GM19238 (cell line): ENCODE measurements around the gene MLXIP.
A peak's percentile ranks its signal among the peaks of the same experiment; 100 is the strongest.

Experiments used
- DNase-seq: peaks from one replicate; pipeline ENCODE4 v3.0.0; 2011; ENCODE audit warnings: low spot score; ENCODE audit not compliant: insufficient read length

The MLXIP gene

DNA sequence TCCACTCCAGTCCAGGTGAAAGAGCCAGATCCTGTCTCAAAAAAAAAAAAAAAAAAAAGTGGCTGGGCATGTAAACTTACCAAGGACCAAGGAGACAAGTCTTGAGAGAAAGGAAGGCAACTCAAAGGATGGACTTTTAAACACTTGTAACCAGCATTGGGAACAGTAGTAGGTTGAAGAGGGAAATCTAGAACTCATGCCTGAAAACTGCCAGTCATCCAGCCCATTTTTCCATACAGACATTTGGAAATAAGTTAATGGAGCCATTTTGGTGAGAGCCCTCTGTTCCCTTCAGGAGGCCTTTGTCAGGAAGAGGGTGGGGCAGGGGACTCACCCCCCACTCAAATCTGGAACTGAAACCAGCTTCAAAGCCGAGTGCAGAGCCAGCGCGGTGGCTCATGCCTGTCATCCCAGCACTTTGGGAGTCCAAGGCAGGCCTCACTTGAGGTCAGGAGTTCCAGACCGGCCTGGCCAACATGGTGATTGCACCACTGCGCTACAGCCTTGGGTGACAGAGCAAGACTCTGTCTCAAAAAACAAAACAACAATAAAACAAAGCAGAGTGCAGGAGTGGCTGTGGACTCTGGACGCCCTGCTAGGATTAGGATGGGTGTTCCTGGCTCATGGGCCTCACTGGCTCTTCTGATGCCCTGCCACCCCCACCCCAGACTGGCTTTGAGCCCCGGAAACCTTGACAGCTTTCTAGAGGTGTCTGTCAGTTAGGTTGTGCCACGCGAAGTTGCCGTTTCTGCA, 1.6 kb upstream of the MLXIP start:
- no peak for DNase-seq

GRCh38 chr12:122079033-122079531, 526 bp downstream of the MLXIP start:
- DNase-seq = no peak

DNA sequence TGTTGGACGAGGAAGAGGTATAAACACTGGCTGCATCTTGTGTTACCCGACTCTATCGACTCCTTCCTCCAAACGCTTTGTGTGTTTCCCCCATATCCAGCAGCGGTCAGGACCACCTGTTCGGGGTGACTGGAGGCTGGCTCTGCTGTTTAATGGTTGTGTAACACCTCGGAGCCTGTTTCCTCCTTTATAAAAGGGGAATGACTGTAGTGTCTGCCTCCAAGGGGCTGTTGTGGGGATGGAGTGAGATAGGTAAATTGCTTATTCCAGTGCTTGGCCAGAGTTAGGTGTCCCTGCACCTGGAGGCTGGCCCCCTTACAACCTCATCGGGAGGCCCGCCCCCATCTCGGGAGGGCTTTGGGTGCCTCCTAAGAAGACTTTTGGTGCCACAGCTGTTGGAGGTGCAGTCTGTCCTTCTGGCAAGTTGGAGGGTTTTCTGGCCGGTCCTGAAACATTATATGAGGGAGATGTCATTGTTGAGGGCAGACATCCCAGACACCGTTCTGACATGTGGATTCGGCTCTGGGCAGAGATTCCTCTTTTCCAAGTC, 1.1 kb downstream of the MLXIP start:
- DNase-seq = no peak

DNA sequence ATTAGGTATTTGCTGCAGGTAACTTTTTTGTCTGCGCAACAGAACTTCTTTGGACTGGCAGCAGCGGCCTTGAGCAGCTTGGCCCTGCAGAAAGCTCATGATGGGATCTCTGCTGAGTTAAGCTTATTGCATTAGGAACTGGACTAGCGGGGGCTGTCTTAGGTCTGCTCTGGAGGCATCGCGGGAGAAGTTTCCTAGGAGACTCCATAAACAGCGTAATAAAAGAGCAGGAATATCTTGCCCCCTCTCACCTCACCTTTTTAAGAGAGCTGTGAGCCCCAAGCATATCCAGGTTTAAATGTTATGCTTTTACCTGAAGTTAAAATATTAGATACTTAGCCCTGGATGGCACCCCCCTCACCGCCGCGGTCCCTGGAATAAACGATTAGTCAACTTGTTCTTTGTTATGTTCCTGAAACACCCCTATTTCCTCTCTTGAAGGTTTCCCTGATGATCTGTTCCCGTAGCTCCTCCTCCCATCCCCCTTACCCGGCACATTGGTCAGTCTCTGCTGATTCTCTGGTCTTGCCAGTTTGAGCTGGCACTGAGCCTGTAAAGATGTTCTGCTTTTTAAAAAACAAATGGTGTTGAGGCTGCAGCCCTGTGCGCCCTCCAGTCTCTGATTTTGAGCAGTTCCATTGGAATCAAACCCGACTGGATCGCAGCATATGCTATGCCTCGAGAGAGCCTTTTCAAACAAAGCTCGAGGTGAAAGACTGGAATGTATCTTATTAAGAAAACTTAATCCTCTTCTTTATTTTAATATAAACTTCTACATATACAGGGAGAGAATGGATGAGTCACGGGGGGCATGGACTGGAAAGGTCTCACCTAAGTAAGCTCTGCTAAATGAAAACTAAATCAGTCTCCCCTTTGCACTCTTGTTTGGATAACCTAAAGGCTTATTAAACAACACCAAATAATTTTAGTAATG, 1.9 kb downstream of the MLXIP start:
- no peak for DNase-seq

- no peak for DNase-seq
Measured at GRCh38 chr12:122081083-122081696, 2.6 kb downstream of the MLXIP start.

DNA sequence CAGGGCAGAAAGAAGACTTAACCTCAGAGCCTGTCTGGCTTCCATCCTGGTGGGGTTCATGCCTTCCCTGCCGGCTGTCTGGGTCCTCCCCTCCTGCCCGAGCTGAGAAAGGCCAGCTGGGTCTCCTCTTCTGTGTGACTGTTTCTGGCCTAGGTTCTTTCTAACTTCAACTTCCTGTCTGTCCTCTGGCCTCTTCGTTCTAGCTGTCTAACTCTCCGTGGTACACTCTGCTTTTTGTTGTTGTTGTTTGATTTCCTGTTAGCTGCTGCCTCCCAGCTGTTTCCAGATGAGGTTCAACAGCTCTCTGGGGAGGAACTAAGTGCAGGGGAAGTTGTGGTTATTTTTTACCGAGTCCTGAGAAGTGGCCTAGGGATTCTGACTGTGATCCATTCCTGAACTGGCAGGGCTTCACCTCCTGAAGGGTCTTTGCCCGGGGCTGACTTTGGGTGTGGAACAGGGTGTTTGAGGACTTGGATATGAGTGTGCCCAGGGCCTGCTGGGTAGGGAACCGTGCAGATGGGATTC, 3.2 kb downstream of the MLXIP start:
- DNase-seq = peak; percentile 76

DNA sequence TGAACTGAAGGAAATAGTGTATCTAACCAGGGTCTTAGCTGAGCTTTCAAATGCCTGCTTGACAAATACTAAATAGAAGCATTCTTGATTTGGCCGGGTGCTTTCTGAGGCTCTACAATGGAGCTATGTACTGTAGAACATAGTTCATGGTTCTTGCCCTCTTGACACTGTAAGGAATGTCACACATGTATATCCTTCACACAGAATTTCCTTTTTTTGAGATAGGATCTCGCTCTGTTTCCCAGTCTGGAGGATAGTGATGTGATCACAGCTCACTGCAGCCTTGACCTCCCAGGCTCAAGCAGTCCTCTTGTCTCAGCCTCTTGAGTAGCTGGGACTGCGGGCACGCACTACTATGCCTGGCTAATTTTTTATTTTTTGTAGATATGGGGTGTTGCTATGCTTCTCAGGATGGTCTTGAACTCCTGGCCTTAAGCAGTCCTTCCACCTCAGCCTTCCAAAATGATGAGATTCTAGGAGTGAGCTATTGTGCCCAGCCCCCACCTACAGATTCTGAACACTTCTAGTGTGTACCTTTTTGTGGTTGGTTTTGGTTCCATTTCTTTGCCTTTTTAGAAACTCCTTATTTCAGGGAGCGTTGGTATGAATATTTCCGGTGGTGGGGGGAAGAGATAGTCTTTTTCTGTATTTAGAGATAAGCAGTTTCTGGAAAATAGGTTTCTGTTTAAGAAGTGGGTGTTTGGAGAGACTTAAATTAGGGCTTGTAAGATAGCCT, 4.2 kb downstream of the MLXIP start:
- no peak for DNase-seq

DNA sequence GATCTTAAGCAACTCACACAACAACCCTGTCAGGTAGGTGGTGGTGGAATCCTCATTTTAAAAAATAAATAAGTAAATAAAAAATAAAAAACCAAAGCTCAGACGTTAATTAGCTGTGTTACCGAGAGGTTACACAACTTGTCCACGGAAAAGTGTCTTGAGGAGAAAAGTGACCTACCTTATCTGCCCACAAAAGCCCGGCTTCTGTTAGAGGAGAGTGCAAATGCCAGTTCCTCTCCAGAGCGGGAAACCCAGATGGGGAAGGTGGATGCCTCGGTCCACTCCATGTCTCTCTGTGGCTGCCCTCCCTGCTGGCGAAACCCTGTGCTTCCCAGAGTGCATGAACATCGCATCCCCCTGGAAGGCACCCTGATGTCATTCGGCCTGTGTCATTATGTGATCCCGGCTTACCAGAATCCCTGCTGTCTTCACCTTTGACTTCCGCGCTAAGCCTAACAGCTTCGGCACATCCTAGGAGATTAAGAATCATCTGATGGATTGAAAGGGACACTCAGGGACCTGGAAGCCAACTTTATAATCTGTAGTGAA, 6.4 kb downstream of the MLXIP start:
- no peak for DNase-seq

DNA sequence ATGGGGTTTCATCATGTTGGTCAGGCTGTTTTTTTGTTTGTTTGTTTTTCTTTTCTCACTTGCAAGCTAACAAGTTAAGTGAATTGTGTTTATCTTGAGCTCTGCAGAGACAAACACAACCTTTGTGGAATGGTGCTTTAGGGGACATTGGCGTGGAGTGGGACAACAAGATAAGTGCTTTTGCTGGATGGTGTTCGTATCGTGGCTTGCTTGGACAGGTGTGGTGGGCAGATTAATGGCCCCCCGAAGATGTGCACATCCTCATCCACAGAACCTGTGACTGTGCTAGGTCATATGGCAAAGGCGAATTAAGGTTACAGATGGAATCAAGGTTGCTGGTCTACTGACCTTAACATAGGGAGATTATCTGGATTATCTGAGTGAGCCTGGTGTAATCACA, 7.0 kb downstream of the MLXIP start:
- no peak for DNase-seq

DNA sequence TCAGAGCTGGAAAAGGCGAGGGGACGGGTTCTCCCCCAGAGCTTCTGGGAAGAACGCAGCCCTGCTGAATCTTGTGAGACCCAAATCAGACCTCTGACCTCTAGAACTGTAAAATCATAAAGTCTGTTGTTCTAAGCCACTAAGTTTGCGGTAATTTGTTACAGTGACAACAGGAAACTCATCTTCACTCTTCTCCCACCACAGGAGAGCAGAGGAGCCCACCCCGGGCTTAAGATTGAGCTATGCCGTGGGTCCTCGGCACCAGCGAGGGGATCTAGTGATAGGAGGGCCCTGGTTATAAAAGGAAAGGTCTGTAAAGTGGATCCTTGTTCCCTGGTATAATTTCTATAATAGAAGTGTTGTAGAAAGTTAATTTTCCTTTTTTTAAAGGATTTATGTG, 7.6 kb downstream of the MLXIP start:
- DNase-seq = no peak

DNA sequence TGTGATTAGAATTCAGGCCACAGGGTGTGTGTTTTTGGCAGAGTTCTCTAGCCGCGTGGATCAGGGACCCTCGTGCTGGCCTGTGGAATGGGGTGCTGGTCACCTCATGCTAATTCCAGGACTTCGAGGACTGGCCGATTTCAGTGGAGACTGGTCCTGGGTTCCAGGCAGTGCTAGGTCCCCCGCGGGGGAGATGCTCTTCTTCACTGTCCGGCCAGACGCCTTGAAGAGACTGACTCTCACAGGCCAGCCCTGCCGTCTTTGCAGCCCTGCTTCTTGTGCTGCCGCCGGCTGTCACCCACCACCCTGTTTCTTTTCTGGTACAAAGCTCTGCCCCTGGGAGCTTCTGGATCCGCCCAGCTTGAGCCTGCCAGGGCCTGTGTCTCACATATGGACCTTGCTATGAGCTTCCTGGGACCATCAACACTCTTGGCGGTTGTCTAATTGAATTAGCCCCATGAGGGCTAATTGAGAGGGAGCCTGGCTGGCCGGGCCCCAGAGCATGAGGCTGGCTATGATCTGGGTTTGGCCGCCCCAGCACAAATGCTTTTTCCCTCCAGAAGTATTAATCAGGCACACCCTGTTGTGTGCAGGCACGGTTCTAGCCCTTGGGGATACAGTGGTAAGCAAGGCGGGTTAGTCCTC, 8.2 kb downstream of the MLXIP start:
- DNase-seq = no peak

DNA sequence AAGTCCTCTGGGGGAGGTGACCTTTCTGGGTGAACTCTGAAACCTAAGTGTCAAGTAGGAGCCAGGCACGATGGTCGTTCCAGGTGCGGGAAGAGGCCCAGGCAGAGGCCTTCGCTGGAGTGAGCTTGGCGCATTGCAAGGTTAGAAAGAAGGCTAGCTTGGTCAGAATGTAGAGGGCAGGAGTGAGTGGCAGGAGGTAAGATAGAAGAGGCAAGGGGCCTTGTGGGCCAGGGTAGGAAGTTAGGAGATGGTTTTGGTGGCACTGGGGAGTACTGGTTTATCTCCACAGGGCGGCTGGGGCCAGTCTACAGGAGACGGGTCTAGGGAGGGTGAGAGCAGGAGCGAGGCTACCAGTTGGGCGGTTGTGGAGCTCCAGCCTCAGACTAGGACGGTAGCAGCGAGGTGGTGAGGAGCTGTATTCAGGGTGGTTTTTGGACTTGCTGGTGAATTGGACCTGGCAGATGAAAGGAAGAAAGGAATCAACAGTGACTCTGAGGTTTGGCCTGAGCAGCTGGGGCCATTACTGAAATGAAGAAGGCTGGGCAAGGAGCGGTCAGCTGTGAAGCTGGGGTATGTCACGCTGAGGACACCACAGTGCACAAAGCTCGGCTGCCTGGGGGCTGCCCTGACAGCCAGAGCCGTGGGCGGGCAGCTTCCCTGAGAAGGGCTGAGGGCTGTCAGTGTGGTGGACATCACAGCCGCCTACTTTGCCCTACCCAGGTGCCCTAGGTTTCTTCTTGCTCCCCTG, 9.0 kb downstream of the MLXIP start:
- no peak for DNase-seq

DNA sequence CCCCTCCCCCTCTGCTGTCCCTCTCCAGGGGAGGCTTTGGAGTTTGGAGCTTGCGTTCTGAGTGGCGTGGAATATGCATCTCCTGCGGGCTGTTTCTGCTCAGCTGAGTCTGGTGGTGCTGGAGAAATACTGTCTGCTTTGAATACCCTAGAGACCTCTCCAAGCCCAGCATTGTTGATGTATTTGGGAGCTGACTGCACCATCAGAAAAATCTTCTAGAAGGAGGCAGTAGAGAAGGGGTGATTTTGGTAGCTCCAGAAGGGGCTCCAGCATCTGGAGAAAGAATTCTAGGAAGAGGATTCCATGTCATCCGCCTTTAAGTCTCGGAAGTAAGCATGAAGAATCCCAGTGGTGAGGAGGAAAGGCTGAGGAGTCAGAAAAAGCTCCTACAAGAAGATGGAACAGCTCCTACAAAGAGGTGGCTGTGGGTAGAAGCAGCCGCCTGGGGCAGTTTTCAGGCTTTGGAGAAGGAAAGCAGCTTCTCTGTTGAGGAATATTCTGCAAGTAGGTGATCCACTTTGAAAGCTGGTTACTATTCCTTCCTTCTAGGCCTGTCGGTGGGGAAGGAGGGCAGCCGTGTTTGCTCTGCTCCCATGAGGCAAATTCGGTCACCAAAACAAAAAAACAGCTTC, 9.7 kb downstream of the MLXIP start:
- no peak for DNase-seq

DNA sequence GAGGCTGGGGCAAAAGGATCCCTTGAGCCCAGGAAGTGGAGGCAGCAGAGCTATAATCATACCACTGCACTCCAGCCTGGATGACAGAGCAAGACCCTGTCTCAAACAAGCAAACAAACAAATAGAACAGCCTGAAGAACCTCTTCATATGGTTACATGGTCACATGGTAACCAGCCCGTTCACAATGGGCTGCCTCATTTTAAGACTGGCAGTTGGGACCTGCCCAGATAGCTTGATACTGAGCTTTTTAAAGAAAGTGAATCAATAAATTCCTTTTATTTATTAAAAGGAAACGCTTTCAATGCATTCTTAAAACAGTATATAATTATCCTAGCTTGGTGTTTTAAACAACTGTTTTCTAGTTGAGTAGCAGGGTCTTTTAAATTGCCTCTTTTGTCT, 10.5 kb downstream of the MLXIP start:
- no peak for DNase-seq

GRCh38 chr12:122090759-122091515, 12.4 kb downstream of the MLXIP start:
- DNase-seq = no peak

- DNase-seq = no peak
Measured at GRCh38 chr12:122093098-122093883, 14.7 kb downstream of the MLXIP start.

GRCh38 chr12:122094137-122094734, 15.7 kb downstream of the MLXIP start:
- no peak for DNase-seq
